HepG2 (cell line): ENCODE data around the gene DNAJC7. TPM values are rescaled to one million over a fixed set of nuclear protein-coding genes. Genes with fewer than 3 reads are reported as not detected.

Experiments
- CBX1 ChIP-seq: IDR thresholded peaks from one replicate; pipeline ENCODE4 v1.6.1; 2016; ENCODE audit warnings: antibody characterized with exemption, low read depth
- EEA1 ChIP-seq: sonication (generic); formaldehyde crosslinking; IDR thresholded peaks from 2 replicates; pipeline ENCODE4 v1.5.1; 2020; ENCODE audit warnings: mild to moderate bottlenecking, missing genetic modification reagents, borderline replicate concordance
- KLF12 ChIP-seq: sonication (generic); formaldehyde crosslinking; IDR thresholded peaks from 2 replicates; pipeline ENCODE4 v1.4.0; 2020; ENCODE audit warnings: missing genetic modification reagents, borderline replicate concordance
- MEF2D ChIP-seq: sonication (generic); formaldehyde crosslinking; IDR thresholded peaks from 2 replicates; pipeline ENCODE4 v1.5.1; 2020; ENCODE audit warnings: mild to moderate bottlenecking, missing genetic modification reagents
- NCOR1 ChIP-seq: fragments of 200-600 bp; sonication (generic); IDR thresholded peaks from 2 replicates; pipeline ENCODE4 v1.7.0; 2017; ENCODE audit warnings: antibody characterized with exemption, low read length, borderline replicate concordance
- POLR2G ChIP-seq: fragments of 200-400 bp; formaldehyde crosslinking; IDR thresholded peaks from 2 replicates; pipeline ENCODE4 v1.6.1; 2018; ENCODE audit warnings: mild to moderate bottlenecking, low read depth, low read length, moderate library complexity
- THAP11 ChIP-seq: IDR thresholded peaks from 2 replicates; pipeline ENCODE4 v1.6.1; 2016; ENCODE audit warnings: missing biosample characterization, missing genetic modification reagents
- ZNF552 ChIP-seq: sonication (generic); formaldehyde crosslinking; IDR thresholded peaks from 2 replicates; pipeline ENCODE4 v1.9.0; 2022; ENCODE audit warnings: missing genetic modification reagents, mild to moderate bottlenecking, borderline replicate concordance
- ZNF839 ChIP-seq: sonication (generic); formaldehyde crosslinking; IDR thresholded peaks from 2 replicates; pipeline ENCODE4 v1.4.0; 2020; ENCODE audit warnings: missing genetic modification reagents, mild to moderate bottlenecking, borderline replicate concordance
- ZSCAN31 ChIP-seq: sonication (generic); formaldehyde crosslinking; IDR thresholded peaks from 2 replicates; pipeline ENCODE4 v1.5.0; 2020; ENCODE audit warnings: low read depth, mild to moderate bottlenecking, missing genetic modification reagents
- polyA plus RNA-seq, 8 experiments: library from polyadenylated mRNA; depleted of rRNA in 3 of 8; stranded (reverse) in 7 of 8; unstranded in 1 of 8; fragments of >200 nt; fragmentation: Illumina TruSeq in 4 of 8; extraction: Trizol in 4 of 8; gene quantifications; 2 replicates each; pipeline versions ENCODE4 v1.2.1 to v1.2.3, GENCODE V29; 2011 to 2016; ENCODE audit warnings: low read depth in 4 of 8, missing spikeins in 1 of 8, mixed read lengths in 1 of 8; ENCODE audit not compliant: insufficient read depth in 1 of 8
- total RNA-seq, 5 experiments: library from RNA; depleted of rRNA; stranded (reverse); fragments of >200 nt; fragmentation: Illumina TruSeq; extraction: Trizol; gene quantifications; 2 replicates each; pipeline ENCODE4 v1.2.3, GENCODE V29; 2016; ENCODE audit warnings: low read depth in 1 of 5
- TF ChIP-seq, protein P1 (sequence below), 2 experiments: sonication (generic) in 1 of 2; formaldehyde crosslinking in 1 of 2; IDR thresholded peaks; 2 replicates each; pipeline versions ENCODE4 v1.4.0 to v1.6.1; 2018 to 2020; ENCODE audit warnings: missing genetic modification reagents in 2 of 2, borderline replicate concordance in 1 of 2, low read depth in 1 of 2, mild to moderate bottlenecking in 1 of 2, missing biosample characterization in 1 of 2
- TF ChIP-seq, protein P2 (sequence below): sonication (generic); formaldehyde crosslinking; IDR thresholded peaks from 2 replicates; pipeline ENCODE4 v1.4.0; 2020; ENCODE audit warnings: missing genetic modification reagents, borderline replicate concordance
- TF ChIP-seq, protein P3 (sequence below): IDR thresholded peaks from 2 replicates; pipeline ENCODE4 v1.6.1; 2016; ENCODE audit warnings: mild to moderate bottlenecking, missing biosample characterization, missing genetic modification reagents
- TF ChIP-seq, protein P4 (sequence below): IDR thresholded peaks from 2 replicates; pipeline ENCODE4 v1.6.1; 2016; ENCODE audit warnings: missing genetic modification reagents, missing compliant biosample characterization
- TF ChIP-seq, protein P5 (sequence below): sonication (generic); formaldehyde crosslinking; IDR thresholded peaks from 2 replicates; pipeline ENCODE4 v1.5.0; 2020; ENCODE audit warnings: mild to moderate bottlenecking, missing genetic modification reagents, borderline replicate concordance
- TF ChIP-seq, protein P6 (sequence below): sonication (generic); formaldehyde crosslinking; conservative IDR thresholded peaks from 2 replicates; pipeline ENCODE4 v1.8.0; 2022; ENCODE audit warnings: missing genetic modification reagents

DNAJC7 gene
- total and polyA plus RNA-seq, 2 of the 13 experiments (the other 11 are each of a cell fraction or from before 2014, with no cell fraction given): 47.7 to 132 TPM

DNA sequence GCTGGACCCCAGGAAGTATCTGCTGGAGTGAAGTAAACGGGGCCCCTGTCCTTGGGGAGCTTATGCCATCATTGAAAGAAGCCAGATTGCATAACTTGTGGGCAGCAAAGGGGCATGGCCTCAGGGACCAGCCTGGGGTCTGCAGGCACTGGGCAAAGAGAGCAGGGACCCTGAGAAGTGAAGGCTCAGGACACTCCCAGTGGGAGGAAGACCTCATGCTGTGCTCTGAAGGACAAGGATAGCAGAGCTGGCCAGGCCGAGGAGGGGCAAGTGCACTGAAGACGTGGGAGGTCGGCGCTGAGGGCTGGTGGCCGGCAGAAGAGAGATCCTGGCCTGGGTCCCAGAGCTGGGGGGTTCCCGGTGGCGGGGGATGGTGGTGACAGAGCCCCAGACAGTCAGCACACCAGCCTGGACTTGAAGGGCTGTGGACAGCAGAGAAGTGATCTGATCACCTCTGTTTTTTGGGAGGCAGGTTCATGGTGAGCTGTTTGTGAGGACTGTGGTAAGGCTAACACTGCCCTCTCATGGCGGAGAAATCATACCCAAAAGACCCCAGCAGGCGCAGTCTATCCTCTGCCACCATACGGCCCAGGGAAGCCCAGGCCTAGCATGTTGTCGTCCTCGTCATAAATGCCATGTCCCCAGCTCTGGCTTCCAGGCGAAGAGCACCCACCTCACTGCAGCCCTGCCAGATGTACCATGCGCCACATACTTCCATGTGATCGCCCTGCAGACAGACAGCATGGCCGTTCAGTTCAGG is 57.7 kb downstream of the DNAJC7 start (continued):
- TF ChIP-seq, protein P1, sequence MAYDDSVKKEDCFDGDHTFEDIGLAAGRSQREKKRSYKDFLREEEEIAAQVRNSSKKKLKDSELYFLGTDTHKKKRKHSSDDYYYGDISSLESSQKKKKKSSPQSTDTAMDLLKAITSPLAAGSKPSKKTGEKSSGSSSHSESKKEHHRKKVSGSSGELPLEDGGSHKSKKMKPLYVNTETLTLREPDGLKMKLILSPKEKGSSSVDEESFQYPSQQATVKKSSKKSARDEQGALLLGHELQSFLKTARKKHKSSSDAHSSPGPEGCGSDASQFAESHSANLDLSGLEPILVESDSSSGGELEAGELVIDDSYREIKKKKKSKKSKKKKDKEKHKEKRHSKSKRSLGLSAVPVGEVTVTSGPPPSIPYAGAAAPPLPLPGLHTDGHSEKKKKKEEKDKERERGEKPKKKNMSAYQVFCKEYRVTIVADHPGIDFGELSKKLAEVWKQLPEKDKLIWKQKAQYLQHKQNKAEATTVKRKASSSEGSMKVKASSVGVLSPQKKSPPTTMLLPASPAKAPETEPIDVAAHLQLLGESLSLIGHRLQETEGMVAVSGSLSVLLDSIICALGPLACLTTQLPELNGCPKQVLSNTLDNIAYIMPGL (CRISPR knock-in tag; IDR thresholded peaks at IDR 0.05; ENCODE audit: borderline replicate concordance in 1 of 2, low read depth in 1 of 2): peak; percentile 88 to 96; a peak in 2 of 4 replicates
- TF ChIP-seq MEF2D (CRISPR knock-in tag) (peak; percentile 52), ZNF839 (CRISPR knock-in tag) (no peak), EEA1 (CRISPR knock-in tag) (peak; percentile 71; the same call in 1 of the 2 replicates), NCOR1 (no peak), ZNF552 (0 out of 2 replicates have a peak, but pooled peaks have one; percentile 64), CBX1 (peak; percentile 54), KLF12 (no peak), THAP11 (peak; percentile 66; the same call in 1 of the 2 replicates), ZSCAN31 (peak; percentile 82), POLR2G (peak; percentile 70)
- TF ChIP-seq, protein P2, sequence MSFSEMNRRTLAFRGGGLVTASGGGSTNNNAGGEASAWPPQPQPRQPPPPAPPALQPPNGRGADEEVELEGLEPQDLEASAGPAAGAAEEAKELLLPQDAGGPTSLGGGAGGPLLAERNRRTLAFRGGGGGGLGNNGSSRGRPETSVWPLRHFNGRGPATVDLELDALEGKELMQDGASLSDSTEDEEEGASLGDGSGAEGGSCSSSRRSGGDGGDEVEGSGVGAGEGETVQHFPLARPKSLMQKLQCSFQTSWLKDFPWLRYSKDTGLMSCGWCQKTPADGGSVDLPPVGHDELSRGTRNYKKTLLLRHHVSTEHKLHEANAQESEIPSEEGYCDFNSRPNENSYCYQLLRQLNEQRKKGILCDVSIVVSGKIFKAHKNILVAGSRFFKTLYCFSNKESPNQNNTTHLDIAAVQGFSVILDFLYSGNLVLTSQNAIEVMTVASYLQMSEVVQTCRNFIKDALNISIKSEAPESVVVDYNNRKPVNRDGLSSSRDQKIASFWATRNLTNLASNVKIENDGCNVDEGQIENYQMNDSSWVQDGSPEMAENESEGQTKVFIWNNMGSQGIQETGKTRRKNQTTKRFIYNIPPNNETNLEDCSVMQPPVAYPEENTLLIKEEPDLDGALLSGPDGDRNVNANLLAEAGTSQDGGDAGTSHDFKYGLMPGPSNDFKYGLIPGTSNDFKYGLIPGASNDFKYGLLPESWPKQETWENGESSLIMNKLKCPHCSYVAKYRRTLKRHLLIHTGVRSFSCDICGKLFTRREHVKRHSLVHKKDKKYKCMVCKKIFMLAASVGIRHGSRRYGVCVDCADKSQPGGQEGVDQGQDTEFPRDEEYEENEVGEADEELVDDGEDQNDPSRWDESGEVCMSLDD: peak; percentile 60; the same call in 1 of the 2 replicates
- TF ChIP-seq, protein P3, sequence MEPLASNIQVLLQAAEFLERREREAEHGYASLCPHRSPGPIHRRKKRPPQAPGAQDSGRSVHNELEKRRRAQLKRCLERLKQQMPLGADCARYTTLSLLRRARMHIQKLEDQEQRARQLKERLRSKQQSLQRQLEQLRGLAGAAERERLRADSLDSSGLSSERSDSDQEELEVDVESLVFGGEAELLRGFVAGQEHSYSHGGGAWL: peak; percentile 79; the same call in 1 of the 2 replicates
- TF ChIP-seq, protein P4, sequence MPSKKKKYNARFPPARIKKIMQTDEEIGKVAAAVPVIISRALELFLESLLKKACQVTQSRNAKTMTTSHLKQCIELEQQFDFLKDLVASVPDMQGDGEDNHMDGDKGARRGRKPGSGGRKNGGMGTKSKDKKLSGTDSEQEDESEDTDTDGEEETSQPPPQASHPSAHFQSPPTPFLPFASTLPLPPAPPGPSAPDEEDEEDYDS (CRISPR knock-in tag): peak; percentile 32
- TF ChIP-seq, protein P5, sequence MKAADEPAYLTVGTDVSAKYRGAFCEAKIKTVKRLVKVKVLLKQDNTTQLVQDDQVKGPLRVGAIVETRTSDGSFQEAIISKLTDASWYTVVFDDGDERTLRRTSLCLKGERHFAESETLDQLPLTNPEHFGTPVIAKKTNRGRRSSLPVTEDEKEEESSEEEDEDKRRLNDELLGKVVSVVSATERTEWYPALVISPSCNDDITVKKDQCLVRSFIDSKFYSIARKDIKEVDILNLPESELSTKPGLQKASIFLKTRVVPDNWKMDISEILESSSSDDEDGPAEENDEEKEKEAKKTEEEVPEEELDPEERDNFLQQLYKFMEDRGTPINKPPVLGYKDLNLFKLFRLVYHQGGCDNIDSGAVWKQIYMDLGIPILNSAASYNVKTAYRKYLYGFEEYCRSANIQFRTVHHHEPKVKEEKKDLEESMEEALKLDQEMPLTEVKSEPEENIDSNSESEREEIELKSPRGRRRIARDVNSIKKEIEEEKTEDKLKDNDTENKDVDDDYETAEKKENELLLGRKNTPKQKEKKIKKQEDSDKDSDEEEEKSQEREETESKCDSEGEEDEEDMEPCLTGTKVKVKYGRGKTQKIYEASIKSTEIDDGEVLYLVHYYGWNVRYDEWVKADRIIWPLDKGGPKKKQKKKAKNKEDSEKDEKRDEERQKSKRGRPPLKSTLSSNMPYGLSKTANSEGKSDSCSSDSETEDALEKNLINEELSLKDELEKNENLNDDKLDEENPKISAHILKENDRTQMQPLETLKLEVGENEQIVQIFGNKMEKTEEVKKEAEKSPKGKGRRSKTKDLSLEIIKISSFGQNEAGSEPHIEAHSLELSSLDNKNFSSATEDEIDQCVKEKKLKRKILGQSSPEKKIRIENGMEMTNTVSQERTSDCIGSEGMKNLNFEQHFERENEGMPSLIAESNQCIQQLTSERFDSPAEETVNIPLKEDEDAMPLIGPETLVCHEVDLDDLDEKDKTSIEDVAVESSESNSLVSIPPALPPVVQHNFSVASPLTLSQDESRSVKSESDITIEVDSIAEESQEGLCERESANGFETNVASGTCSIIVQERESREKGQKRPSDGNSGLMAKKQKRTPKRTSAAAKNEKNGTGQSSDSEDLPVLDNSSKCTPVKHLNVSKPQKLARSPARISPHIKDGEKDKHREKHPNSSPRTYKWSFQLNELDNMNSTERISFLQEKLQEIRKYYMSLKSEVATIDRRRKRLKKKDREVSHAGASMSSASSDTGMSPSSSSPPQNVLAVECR (CRISPR knock-in tag): peak; percentile 66
- TF ChIP-seq, protein P6, sequence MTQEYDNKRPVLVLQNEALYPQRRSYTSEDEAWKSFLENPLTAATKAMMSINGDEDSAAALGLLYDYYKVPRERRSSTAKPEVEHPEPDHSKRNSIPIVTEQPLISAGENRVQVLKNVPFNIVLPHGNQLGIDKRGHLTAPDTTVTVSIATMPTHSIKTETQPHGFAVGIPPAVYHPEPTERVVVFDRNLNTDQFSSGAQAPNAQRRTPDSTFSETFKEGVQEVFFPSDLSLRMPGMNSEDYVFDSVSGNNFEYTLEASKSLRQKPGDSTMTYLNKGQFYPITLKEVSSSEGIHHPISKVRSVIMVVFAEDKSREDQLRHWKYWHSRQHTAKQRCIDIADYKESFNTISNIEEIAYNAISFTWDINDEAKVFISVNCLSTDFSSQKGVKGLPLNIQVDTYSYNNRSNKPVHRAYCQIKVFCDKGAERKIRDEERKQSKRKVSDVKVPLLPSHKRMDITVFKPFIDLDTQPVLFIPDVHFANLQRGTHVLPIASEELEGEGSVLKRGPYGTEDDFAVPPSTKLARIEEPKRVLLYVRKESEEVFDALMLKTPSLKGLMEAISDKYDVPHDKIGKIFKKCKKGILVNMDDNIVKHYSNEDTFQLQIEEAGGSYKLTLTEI (CRISPR knock-in tag): no peak
